Measurements from ENCODE around the gene PHACTR1. TPM values are rescaled to one million over a fixed set of nuclear protein-coding genes. Genes with fewer than 3 reads are reported as not detected.

Gene PHACTR1
- total RNA-seq, 1 experiment from 2014 or later, result 0.21 TPM

DNA sequence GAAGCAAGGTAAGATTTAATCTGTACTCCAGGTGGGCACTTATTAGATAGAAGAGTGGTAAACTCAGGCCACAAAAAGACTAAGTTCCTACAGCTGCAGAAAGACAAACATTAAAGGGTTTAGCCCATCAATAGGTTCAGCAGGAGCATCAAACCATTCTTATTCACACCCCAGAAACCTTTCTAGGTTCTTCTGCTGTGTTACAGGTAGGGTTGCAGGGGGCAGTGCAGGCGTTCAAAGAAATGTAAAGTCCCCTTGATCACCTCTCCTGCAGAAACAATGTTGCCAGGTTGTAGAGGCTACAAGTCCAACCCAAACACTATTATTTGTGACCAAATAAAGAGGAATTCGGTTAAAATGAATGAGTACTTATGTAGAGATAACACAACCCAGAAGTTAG lies 31.8 kb downstream of the PHACTR1 start:
- Mint-ChIP-seq H3K9me3 (ENCODE audit: low read depth, unreplicated experiment) (no peaks in the 10 kb centered on the region), H3K4me1 (ENCODE audit: low read depth, unreplicated experiment) (no peaks in the 10 kb centered on the region), H3K27me3 (ENCODE audit: unreplicated experiment) (peaks cover 72% of the 10 kb centered on the region), H3K36me3 (ENCODE audit: insufficient read depth, unreplicated experiment) (no peaks in the 10 kb centered on the region), H3K4me3 (ENCODE audit: low read depth, unreplicated experiment) (no peak overlapping the region), H3K27ac (ENCODE audit: unreplicated experiment) (no peak overlapping the region)
- CTCF ChIA-PET, result interaction anchor here (0.6 kb wide), 1 partner anchor 10 kb away, joined by 4 read pairs; no protein-coding TSS in a partner anchor
- intact Hi-C loops (cut with micrococcal nuclease; ENCODE audit: unreplicated experiment), result no loop called here
- TF ChIP-seq CTCF (IDR thresholded peaks at IDR 0.05; ENCODE audit: unreplicated experiment), result no peak
- DNase-seq, result no peak
- BruUV-seq (replicated peaks), result no TSS peak

- no TSS peak for BruUV-seq (replicated peaks)
- Mint-ChIP-seq H3K9me3 (ENCODE audit: low read depth, unreplicated experiment) (no peaks in the 10 kb centered on the region), H3K4me3 (ENCODE audit: low read depth, unreplicated experiment) (no peak overlapping the region), H3K4me1 (ENCODE audit: low read depth, unreplicated experiment) (no peaks in the 10 kb centered on the region), H3K27ac (ENCODE audit: unreplicated experiment) (no peak overlapping the region), H3K36me3 (ENCODE audit: insufficient read depth, unreplicated experiment) (no peaks in the 10 kb centered on the region), H3K27me3 (ENCODE audit: unreplicated experiment) (peaks cover 72% of the 10 kb centered on the region)
- CTCF ChIA-PET, result no interaction called here
- TF ChIP-seq CTCF (IDR thresholded peaks at IDR 0.05; ENCODE audit: unreplicated experiment), result no peak
- DNase-seq, result no peak
- intact Hi-C loops (cut with micrococcal nuclease; ENCODE audit: unreplicated experiment), result no loop called here
These were observed 32.4 kb downstream of the PHACTR1 start for GRCh38 chr6:12748815-12749521.

GRCh38 chr6:12749531-12750379 lies 33.2 kb downstream of the PHACTR1 start:
- Mint-ChIP-seq H3K9me3 (ENCODE audit: low read depth, unreplicated experiment) (no peaks in the 10 kb centered on the region), H3K4me3 (ENCODE audit: low read depth, unreplicated experiment) (no peak overlapping the region), H3K27me3 (ENCODE audit: unreplicated experiment) (peaks cover 69% of the 10 kb centered on the region), H3K36me3 (ENCODE audit: insufficient read depth, unreplicated experiment) (no peaks in the 10 kb centered on the region), H3K27ac (ENCODE audit: unreplicated experiment) (no peak overlapping the region), H3K4me1 (ENCODE audit: low read depth, unreplicated experiment) (no peaks in the 10 kb centered on the region)
- BruUV-seq (replicated peaks), result no TSS peak
- CTCF ChIA-PET, result no interaction called here
- TF ChIP-seq CTCF (IDR thresholded peaks at IDR 0.05; ENCODE audit: unreplicated experiment), result no peak
- intact Hi-C loops (cut with micrococcal nuclease; ENCODE audit: unreplicated experiment), result no loop called here
- no peak for DNase-seq

DNA sequence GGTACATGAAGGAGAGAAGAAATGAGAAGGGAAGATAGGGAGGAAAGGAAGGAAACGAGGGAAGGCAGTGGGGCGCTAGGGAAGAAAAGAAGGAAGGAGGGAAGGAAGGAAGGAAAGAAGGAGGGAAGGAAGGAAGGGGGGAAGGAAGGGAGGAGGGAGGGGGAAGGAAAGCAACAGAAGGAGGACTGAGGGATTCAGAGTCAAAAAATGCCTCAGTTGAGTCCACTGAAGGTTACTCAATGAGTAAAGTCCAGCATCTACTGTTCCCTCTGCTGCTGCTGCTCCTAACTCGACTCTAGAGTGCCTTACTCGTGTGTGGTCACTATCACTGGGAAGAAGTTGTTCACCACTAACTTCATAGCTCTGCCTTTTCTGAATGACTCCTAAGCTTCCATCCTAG lies 33.8 kb downstream of the PHACTR1 start:
- Mint-ChIP-seq H3K4me3 (ENCODE audit: low read depth, unreplicated experiment) (no peak overlapping the region), H3K36me3 (ENCODE audit: insufficient read depth, unreplicated experiment) (no peaks in the 10 kb centered on the region), H3K4me1 (ENCODE audit: low read depth, unreplicated experiment) (no peaks in the 10 kb centered on the region), H3K9me3 (ENCODE audit: low read depth, unreplicated experiment) (no peaks in the 10 kb centered on the region), H3K27ac (ENCODE audit: unreplicated experiment) (no peak overlapping the region), H3K27me3 (ENCODE audit: unreplicated experiment) (peaks cover 63% of the 10 kb centered on the region)
- CTCF ChIA-PET, result no interaction called here
- intact Hi-C loops (cut with micrococcal nuclease; ENCODE audit: unreplicated experiment), result no loop called here
- no peak for TF ChIP-seq CTCF (IDR thresholded peaks at IDR 0.05; ENCODE audit: unreplicated experiment)
- no TSS peak for BruUV-seq (replicated peaks)
- DNase-seq, result no peak

Data from Calu3 (cell line).